ENCODE measurements around the gene AFDN. TPM values are rescaled to one million over a fixed set of nuclear protein-coding genes. Genes with fewer than 3 reads are reported as not detected.
"Not testable (repeated sequence)": the region's sequence is repeated elsewhere in the genome, so short reads cannot be mapped to it uniquely, and the experiment has no call there.

AFDN gene
- total RNA-seq, 4 donors from 2014 or later, result 196 to 311 (median 224) TPM

DNA sequence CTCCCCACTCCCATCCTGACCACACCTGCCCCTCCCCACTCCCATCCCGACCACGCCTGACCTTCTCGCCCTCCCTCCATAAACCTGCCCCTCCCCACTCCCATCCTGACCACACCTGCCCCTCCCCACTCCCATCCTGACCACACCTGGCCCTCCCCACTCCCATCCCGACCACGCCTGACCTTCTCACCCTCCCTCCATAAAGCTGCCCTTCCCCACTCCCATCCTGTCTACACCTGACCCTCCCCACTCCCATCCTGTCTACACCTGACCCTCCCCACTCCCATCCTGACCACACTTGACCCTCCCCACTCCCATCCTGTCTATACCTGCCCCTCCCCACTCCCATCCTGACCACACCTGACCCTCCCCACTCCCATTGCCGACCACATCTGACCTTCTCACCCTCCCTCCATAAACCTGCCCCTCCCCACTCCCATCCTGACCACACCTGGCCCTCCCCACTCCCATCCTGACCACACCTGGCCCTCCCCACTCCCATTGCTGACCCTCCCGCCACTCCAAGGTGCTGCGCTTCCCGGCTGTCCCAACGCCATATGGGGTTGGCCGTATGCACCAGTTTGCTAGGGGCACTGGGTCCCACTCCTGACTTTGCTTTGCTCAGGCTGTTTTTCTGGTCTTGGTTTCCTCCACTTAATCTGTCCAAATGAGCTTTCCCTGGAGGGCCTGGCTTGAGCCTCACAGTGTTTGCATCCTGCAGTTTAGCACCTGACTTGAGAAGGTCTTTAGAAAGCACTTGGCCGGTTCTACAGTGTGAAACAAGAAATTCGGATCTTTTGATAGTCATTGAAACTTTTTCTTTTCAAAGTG is 173.7 kb downstream of the AFDN start:
- Histone ChIP-seq H3K4me1 (no peaks in the 10 kb centered on the region), H3K4me3 (replicated peaks in 1 of 3) (no peak overlapping the region), H3K36me3 (no peaks in the 10 kb centered on the region), H3K27me3 (no peaks in the 10 kb centered on the region), H3K9me3 (no peaks in the 10 kb centered on the region), H3K27ac (no peak overlapping the region)
- no peak for DNase-seq
- intact Hi-C loops (cut with DNase I), result no loop called here
- WGBS, 2 donors, result 88 to 90% methylated on average over 13 of the region's 13 CpGs
- TF ChIP-seq POLR2A (IDR thresholded peaks at IDR 0.05), result no peak
- TF ChIP-seq, protein P1, sequence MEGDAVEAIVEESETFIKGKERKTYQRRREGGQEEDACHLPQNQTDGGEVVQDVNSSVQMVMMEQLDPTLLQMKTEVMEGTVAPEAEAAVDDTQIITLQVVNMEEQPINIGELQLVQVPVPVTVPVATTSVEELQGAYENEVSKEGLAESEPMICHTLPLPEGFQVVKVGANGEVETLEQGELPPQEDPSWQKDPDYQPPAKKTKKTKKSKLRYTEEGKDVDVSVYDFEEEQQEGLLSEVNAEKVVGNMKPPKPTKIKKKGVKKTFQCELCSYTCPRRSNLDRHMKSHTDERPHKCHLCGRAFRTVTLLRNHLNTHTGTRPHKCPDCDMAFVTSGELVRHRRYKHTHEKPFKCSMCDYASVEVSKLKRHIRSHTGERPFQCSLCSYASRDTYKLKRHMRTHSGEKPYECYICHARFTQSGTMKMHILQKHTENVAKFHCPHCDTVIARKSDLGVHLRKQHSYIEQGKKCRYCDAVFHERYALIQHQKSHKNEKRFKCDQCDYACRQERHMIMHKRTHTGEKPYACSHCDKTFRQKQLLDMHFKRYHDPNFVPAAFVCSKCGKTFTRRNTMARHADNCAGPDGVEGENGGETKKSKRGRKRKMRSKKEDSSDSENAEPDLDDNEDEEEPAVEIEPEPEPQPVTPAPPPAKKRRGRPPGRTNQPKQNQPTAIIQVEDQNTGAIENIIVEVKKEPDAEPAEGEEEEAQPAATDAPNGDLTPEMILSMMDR (IDR thresholded peaks at IDR 0.05), result no peak

DNA sequence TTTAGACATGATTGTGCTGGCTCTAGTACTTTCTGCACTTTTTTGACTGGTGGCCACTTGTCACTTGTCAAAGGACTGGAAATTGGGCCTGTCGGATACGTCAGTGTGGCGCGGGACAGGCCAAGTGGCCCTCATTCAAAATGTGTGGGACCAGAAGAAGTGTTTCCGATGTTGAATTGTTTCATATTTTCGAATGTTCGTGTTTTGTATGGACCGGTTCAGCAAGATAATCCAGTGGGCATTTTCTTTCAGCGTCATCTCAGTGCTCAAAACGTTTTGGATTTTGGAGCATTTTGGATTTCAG is 174.3 kb downstream of the AFDN start:
- H3K4me3 ChIP-seq (replicated peaks in 1 of 3), result no peak overlapping the region
- no peaks in the 10 kb centered on the region for H3K4me1 ChIP-seq
- intact Hi-C loops (cut with DNase I), result no loop called here
- H3K27ac ChIP-seq, result no peak overlapping the region
- H3K9me3 ChIP-seq, result no peaks in the 10 kb centered on the region
- H3K27me3 ChIP-seq, result no peaks in the 10 kb centered on the region
- no peaks in the 10 kb centered on the region for H3K36me3 ChIP-seq
- no peak for TF ChIP-seq POLR2A (IDR thresholded peaks at IDR 0.05)
- TF ChIP-seq, protein P1 (IDR thresholded peaks at IDR 0.05), result no peak
- no peak for DNase-seq
- 82 to 96% methylated on average over 10 of the region's 10 CpGs for WGBS, 2 donors

DNA sequence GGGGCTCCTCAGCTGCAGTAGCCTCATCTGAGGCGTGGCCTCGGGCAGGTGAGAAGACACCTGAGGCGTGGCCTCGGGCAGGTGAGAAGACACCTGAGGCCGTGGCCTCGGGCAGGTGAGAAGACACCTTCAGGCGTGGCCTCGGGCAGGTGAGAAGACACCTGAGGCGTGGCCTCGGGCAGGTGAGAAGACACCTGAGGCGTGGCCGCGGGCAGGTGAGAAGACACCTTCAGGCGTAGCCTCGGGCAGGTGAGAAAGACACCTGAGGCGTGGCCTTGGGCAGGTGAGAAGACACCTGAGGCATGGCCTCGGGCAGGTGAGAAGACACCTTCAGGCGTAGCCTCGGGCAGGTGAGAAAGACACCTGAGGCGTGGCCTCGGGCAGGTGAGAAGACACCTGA is 174.8 kb downstream of the AFDN start:
- H3K4me1 ChIP-seq; H3K36me3 ChIP-seq; DNase-seq; H3K27me3 ChIP-seq; H3K27ac ChIP-seq; H3K9me3 ChIP-seq; H3K4me3 ChIP-seq (replicated peaks in 1 of 3); intact Hi-C loops (cut with DNase I): not testable (repeated sequence)
- WGBS, 2 donors, result 91 to 97% methylated on average over 5 to 15 of the region's 21 CpGs

DNA sequence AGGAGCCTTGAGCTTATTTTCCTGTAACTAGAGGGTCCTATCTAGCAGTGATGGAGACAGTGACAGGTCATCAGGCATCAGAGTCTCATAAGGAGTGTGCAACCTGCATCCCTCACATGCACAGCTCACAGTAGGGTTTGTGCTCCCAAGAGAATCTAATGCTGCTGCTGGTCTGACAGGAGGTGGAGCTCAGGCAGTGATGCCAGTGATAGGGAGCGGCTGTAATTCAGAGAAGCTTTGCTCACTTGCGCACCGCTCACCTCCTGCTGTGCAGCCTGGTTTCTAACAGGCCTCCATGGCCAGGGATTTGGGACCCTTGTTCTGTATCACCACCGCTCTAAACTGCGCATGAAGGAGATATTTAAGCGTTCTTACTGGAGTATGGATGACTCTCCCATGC is 176.1 kb downstream of the AFDN start:
- no peaks in the 10 kb centered on the region for H3K36me3 ChIP-seq
- H3K27me3 ChIP-seq, result no peaks in the 10 kb centered on the region
- no peak overlapping the region for H3K4me3 ChIP-seq (replicated peaks in 1 of 3)
- no peaks in the 10 kb centered on the region for H3K9me3 ChIP-seq
- intact Hi-C loops (cut with DNase I), result no loop called here
- 80 to 91% methylated on average over 6 of the region's 6 CpGs for WGBS, 2 donors
- no peak for TF ChIP-seq POLR2A (IDR thresholded peaks at IDR 0.05)
- TF ChIP-seq, protein P1 (IDR thresholded peaks at IDR 0.05), result no peak
- no peak for DNase-seq
- no peak overlapping the region for H3K27ac ChIP-seq
- no peaks in the 10 kb centered on the region for H3K4me1 ChIP-seq

DNA sequence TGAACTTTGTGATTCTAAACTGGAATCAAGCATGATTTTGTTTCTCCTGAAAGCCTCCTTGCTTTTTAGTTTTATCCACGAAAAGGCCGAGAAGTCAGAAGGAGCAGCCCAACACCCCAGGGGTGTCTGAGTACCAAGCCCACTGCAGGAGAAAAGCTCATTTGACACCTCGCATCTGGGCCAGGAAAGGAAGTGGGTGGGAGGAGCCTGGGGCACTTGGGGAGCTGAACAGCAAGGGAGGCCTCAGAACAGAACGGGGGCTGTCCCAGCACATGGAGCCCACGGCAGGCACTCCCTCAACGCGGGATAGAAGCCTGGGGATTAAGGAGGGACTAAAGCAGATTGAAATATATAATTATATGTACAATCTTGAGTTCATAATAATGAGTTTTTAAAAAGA is 177.3 kb downstream of the AFDN start:
- DNase-seq, result no peak
- 77 to 84% methylated on average over 7 of the region's 7 CpGs for WGBS, 2 donors
- no peak overlapping the region for H3K27ac ChIP-seq
- H3K36me3 ChIP-seq, result no peaks in the 10 kb centered on the region
- H3K9me3 ChIP-seq, result no peaks in the 10 kb centered on the region
- H3K4me3 ChIP-seq (replicated peaks in 1 of 3), result no peak overlapping the region
- no peaks in the 10 kb centered on the region for H3K27me3 ChIP-seq
- H3K4me1 ChIP-seq, result no peaks in the 10 kb centered on the region
- intact Hi-C loops (cut with DNase I), result no loop called here
- no peak for TF ChIP-seq POLR2A (IDR thresholded peaks at IDR 0.05)
- TF ChIP-seq, protein P1 (IDR thresholded peaks at IDR 0.05), result no peak

Data from thyroid gland (tissue), 4 donors.